Nephron (organoid): ENCODE measurements around the gene PAX7.

Experiments
- H3K27ac Mint-ChIP-seq, 3 experiments: 2 replicates each; pipeline ENCODE4 v1.8.0; 2020; ENCODE audit warnings: mixed read lengths in 3 of 3, mild to moderate bottlenecking in 2 of 3, moderate library complexity in 1 of 3
- H3K27me3 Mint-ChIP-seq: 2 replicates; pipeline ENCODE4 v1.8.0; 2021; ENCODE audit warnings: low read depth, mild to moderate bottlenecking, moderate library complexity, mixed read lengths
- H3K36me3 Mint-ChIP-seq: 2 replicates; pipeline ENCODE4 v1.8.0; 2020; ENCODE audit warnings: low read depth, mixed read lengths
- H3K4me1 Mint-ChIP-seq: 2 replicates; pipeline ENCODE4 v1.8.0; 2020; ENCODE audit warnings: mixed read lengths
- H3K4me3 Mint-ChIP-seq, 3 experiments: 2 replicates each; pipeline ENCODE4 v1.8.0; 2020; ENCODE audit warnings: mild to moderate bottlenecking in 3 of 3, mixed read lengths in 3 of 3, moderate library complexity in 2 of 3
- H3K9me3 Mint-ChIP-seq: 2 replicates; pipeline ENCODE4 v1.8.0; 2020; ENCODE audit warnings: mixed read lengths
- TF ChIP-seq, protein P1 (sequence below), 3 experiments: fragments of 200-600 bp; sonication (generic); IDR thresholded peaks; one replicate each; pipeline ENCODE4 v1.5.0; 2021; ENCODE audit warnings: antibody characterized with exemption in 3 of 3; ENCODE audit not compliant: unreplicated experiment in 3 of 3

The PAX7 gene

GRCh38 chr1:18668046-18668445 is 37.4 kb downstream of the PAX7 start:
- H3K27me3 Mint-ChIP-seq: peaks cover 70% of the 10 kb centered on the region
- TF ChIP-seq, protein P1, sequence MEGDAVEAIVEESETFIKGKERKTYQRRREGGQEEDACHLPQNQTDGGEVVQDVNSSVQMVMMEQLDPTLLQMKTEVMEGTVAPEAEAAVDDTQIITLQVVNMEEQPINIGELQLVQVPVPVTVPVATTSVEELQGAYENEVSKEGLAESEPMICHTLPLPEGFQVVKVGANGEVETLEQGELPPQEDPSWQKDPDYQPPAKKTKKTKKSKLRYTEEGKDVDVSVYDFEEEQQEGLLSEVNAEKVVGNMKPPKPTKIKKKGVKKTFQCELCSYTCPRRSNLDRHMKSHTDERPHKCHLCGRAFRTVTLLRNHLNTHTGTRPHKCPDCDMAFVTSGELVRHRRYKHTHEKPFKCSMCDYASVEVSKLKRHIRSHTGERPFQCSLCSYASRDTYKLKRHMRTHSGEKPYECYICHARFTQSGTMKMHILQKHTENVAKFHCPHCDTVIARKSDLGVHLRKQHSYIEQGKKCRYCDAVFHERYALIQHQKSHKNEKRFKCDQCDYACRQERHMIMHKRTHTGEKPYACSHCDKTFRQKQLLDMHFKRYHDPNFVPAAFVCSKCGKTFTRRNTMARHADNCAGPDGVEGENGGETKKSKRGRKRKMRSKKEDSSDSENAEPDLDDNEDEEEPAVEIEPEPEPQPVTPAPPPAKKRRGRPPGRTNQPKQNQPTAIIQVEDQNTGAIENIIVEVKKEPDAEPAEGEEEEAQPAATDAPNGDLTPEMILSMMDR (IDR thresholded peaks at IDR 0.05; ENCODE audit: unreplicated experiment in 3 of 3): no peak
- H3K27ac Mint-ChIP-seq: no peak overlapping the region
- H3K36me3 Mint-ChIP-seq: no peaks in the 10 kb centered on the region
- no peaks in the 10 kb centered on the region for H3K9me3 Mint-ChIP-seq
- no peak overlapping the region for H3K4me3 Mint-ChIP-seq
- peaks cover 11% of the 10 kb centered on the region for H3K4me1 Mint-ChIP-seq

DNA sequence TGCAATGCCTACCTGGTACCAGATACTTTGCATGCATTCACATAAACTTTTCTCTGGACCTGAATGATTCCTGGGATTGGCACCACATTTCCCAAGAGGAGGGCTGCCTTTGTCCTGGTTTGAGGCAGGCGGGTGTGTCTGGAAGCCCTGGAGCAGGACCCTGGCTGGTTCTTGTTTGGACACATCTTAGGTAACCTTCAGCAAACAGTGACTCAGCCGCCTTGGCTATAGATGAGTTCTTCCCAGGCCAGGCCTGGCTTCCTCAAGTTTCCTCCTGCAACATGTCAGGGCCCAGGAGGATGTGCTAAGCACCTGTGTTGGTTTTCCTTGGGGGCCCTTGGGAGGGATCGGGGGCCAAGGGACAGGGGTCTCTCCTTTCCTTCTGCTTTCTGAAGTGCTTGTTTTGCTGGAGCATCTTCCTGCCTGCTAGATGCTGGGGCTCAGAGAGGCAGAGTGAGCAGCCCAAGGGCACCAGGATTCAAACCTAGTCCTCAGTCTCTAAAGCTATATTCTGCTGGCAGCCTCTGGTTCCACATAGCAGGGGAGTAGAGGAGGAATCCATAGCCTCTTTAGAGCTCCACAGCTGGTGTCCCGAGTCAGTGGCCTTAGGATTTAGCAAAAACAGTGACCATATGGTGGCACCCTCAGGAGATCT is 38.2 kb downstream of the PAX7 start:
- TF ChIP-seq, protein P1 (IDR thresholded peaks at IDR 0.05; ENCODE audit: unreplicated experiment in 3 of 3): no peak
- no peaks in the 10 kb centered on the region for H3K36me3 Mint-ChIP-seq
- no peaks in the 10 kb centered on the region for H3K9me3 Mint-ChIP-seq
- H3K4me3 Mint-ChIP-seq: no peak overlapping the region
- H3K27ac Mint-ChIP-seq: no peak overlapping the region
- H3K27me3 Mint-ChIP-seq: peaks cover 67% of the 10 kb centered on the region
- peaks cover 20% of the 10 kb centered on the region for H3K4me1 Mint-ChIP-seq

DNA sequence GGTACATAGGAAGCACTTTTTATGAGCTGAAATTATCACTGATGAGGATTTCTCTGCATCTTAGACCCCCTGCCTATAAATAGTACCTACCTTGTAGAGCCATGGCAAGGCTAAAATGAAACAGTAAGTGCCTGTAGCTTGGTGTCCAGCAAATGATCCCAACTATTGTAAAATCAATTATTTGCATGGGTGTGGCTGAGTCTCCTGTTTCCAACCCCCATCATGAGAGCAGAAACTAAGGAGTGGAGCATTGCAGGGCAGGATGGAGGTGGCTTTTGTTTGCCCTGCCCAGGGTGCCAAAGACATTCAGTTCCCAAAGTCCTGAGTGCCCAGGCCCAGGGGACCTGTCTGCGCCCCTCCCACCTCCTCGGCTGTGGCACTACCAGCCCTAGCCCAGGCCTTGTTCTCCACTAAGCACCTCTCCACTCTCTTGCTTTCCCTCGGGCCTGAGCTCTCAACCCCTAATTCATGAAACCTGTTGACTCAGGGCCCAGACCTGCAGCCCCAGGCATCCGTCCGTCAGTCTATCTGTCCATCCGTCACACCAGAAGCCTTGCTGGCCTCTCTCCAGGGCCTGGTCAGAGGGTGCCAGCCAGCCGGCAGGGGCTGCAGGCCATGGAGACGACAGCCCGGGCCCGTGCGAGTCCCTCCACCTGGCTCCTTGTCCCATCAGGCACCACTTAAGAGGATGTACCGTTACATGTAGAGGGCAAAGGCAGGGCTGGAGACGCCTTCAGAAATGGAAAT is 39.6 kb downstream of the PAX7 start:
- Mint-ChIP-seq H3K27ac (no peak overlapping the region), H3K27me3 (peaks cover 67% of the 10 kb centered on the region), H3K4me3 (no peak overlapping the region), H3K9me3 (no peaks in the 10 kb centered on the region), H3K4me1 (peaks cover 24% of the 10 kb centered on the region), H3K36me3 (no peaks in the 10 kb centered on the region)
- TF ChIP-seq, protein P1 (IDR thresholded peaks at IDR 0.05; ENCODE audit: unreplicated experiment in 3 of 3): no peak

- Mint-ChIP-seq H3K27me3 (peaks cover 73% of the 10 kb centered on the region), H3K9me3 (no peaks in the 10 kb centered on the region), H3K4me3 (no peak overlapping the region), H3K4me1 (peaks cover 27% of the 10 kb centered on the region), H3K27ac (no peak overlapping the region), H3K36me3 (no peaks in the 10 kb centered on the region)
- TF ChIP-seq, protein P1 (IDR thresholded peaks at IDR 0.05; ENCODE audit: unreplicated experiment in 3 of 3): no peak
Measured at GRCh38 chr1:18670868-18671225, 40.2 kb downstream of the PAX7 start.

GRCh38 chr1:18673976-18674375 is 43.3 kb downstream of the PAX7 start:
- no peaks in the 10 kb centered on the region for H3K9me3 Mint-ChIP-seq
- H3K36me3 Mint-ChIP-seq: no peaks in the 10 kb centered on the region
- peaks cover 73% of the 10 kb centered on the region for H3K27me3 Mint-ChIP-seq
- H3K4me3 Mint-ChIP-seq: no peak overlapping the region
- TF ChIP-seq, protein P1 (IDR thresholded peaks at IDR 0.05; ENCODE audit: unreplicated experiment in 3 of 3): no peak
- H3K27ac Mint-ChIP-seq: no peak overlapping the region
- peaks cover 24% of the 10 kb centered on the region for H3K4me1 Mint-ChIP-seq
